Measurements from ENCODE around the gene SLITRK6. TPM values are rescaled to one million over a fixed set of nuclear protein-coding genes. Genes with fewer than 3 reads are reported as not detected.

Gene SLITRK6
- total RNA-seq, 1 experiment from 2014 or later: not detected

DNA sequence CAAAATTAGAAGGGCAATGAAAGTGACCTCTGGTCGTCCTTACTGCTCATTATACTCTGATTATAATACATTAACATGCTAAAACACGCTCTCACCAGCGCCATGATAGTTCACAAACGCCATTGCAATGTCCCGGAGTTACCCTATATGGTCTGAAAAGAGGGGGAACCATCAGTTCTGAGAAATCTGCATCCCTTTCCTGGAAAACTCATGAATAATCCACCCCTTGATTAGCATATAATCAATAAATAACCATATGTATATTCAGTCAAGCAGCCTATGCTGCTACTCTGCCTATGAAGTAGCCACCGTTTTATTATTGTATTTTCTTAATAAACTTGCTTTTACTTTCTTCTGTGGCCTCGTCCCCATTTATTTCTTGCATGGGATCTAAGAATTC, 24.6 kb upstream of the SLITRK6 start:
- no peak for DNase-seq (ENCODE audit: low read depth, low spot score)
- no peak for ATAC-seq
- no peaks in the 10 kb centered on the region for H3K27me3 ChIP-seq (ENCODE audit: insufficient read depth, low read length)
- no TSS peak for BruUV-seq (replicated peaks)
- ChIA-PET POLR2A (no interaction called here), RAD21 (ENCODE audit: low non-redundant PET in 1 of 2, low total read pairs in 2 of 2, uncharacterized antibody in 2 of 2, unreplicated experiment in 2 of 2) (no interaction called here), CTCF (no interaction called here)
- H3K36me3 ChIP-seq (ENCODE audit: control insufficient read depth in 1 of 2, insufficient read depth in 2 of 2, low read length in 2 of 2): no peaks in the 10 kb centered on the region
- H3K9me3 ChIP-seq (ENCODE audit: control insufficient read depth in 1 of 2, insufficient read depth in 1 of 2, low read depth in 1 of 2, low read length in 2 of 2): no peaks in the 10 kb centered on the region
- no peak overlapping the region for H2AFZ ChIP-seq (ENCODE audit: low read depth, low read length, poor library complexity, severe bottlenecking)
- H3K27ac ChIP-seq (ENCODE audit: low read depth, low read length): no peak overlapping the region
- H3K9me2 ChIP-seq (ENCODE audit: insufficient read depth): no peaks in the 10 kb centered on the region
- H3K4me2 ChIP-seq (ENCODE audit: low read length): no peak overlapping the region
- no peaks in the 10 kb centered on the region for H4K20me1 ChIP-seq (ENCODE audit: insufficient read depth)
- TF ChIP-seq FOSL1 (IDR thresholded peaks at IDR 0.05; ENCODE audit: low read depth) (no peak), YY1 (IDR thresholded peaks at IDR 0.05; ENCODE audit: extremely low read depth, insufficient replicate concordance, low read depth, low read length) (no peak), ZFX (IDR thresholded peaks at IDR 0.05) (no peak), POLR2AphosphoS5 (IDR thresholded peaks at IDR 0.05; ENCODE audit: low read depth, low read length) (no peak), TCF7L2 (IDR thresholded peaks at IDR 0.05; ENCODE audit: borderline replicate concordance, extremely low read depth, insufficient read depth, insufficient read length) (no peak), EZH2 (IDR thresholded peaks at IDR 0.05) (no peak), EZH2phosphoT487 (IDR thresholded peaks at IDR 0.05; ENCODE audit: borderline replicate concordance) (no peak), SRF (IDR thresholded peaks at IDR 0.05; ENCODE audit: low read depth) (no peak), CBX3 (IDR thresholded peaks at IDR 0.05; ENCODE audit: low read depth) (no peak), POLR2A (IDR thresholded peaks at IDR 0.05; ENCODE audit: borderline replicate concordance, extremely low read depth, insufficient read depth, insufficient read length) (no peak)
- TF ChIP-seq, protein P1, sequence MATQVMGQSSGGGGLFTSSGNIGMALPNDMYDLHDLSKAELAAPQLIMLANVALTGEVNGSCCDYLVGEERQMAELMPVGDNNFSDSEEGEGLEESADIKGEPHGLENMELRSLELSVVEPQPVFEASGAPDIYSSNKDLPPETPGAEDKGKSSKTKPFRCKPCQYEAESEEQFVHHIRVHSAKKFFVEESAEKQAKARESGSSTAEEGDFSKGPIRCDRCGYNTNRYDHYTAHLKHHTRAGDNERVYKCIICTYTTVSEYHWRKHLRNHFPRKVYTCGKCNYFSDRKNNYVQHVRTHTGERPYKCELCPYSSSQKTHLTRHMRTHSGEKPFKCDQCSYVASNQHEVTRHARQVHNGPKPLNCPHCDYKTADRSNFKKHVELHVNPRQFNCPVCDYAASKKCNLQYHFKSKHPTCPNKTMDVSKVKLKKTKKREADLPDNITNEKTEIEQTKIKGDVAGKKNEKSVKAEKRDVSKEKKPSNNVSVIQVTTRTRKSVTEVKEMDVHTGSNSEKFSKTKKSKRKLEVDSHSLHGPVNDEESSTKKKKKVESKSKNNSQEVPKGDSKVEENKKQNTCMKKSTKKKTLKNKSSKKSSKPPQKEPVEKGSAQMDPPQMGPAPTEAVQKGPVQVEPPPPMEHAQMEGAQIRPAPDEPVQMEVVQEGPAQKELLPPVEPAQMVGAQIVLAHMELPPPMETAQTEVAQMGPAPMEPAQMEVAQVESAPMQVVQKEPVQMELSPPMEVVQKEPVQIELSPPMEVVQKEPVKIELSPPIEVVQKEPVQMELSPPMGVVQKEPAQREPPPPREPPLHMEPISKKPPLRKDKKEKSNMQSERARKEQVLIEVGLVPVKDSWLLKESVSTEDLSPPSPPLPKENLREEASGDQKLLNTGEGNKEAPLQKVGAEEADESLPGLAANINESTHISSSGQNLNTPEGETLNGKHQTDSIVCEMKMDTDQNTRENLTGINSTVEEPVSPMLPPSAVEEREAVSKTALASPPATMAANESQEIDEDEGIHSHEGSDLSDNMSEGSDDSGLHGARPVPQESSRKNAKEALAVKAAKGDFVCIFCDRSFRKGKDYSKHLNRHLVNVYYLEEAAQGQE (IDR thresholded peaks at IDR 0.05; ENCODE audit: low read depth): no peak
- H3K4me3 ChIP-seq (replicated peaks in 1 of 2; ENCODE audit: low read depth in 1 of 2, low read length in 2 of 2): no peak overlapping the region
- intact Hi-C loops (cut with micrococcal nuclease): no loop called here
- H3K9ac ChIP-seq (ENCODE audit: low read length): no peak overlapping the region
- H3K4me1 ChIP-seq (ENCODE audit: control insufficient read depth in 1 of 2, insufficient read depth in 2 of 2, low read length in 2 of 2): no peaks in the 10 kb centered on the region
- H3K79me2 ChIP-seq (ENCODE audit: insufficient read depth, low read length): no peaks in the 10 kb centered on the region
